AG09319 (cell line): Measurements from ENCODE around the gene DCUN1D3.

ENCODE experiments used
- DNase-seq: peaks from one replicate; pipeline ENCODE4 v3.0.0-alpha.2; 2010; ENCODE audit warnings: low read depth; ENCODE audit errors: extremely low read depth
- TF ChIP-seq, protein P1 (sequence below): IDR thresholded peaks from 2 replicates; pipeline ENCODE4 v1.5.1; 2011; ENCODE audit warnings: low read depth, mild to moderate bottlenecking, inconsistent platforms, low read length, moderate library complexity

Gene DCUN1D3

GRCh38 chr16:20918486-20919239, 18.5 kb upstream of the DCUN1D3 start:
- TF ChIP-seq, protein P1, sequence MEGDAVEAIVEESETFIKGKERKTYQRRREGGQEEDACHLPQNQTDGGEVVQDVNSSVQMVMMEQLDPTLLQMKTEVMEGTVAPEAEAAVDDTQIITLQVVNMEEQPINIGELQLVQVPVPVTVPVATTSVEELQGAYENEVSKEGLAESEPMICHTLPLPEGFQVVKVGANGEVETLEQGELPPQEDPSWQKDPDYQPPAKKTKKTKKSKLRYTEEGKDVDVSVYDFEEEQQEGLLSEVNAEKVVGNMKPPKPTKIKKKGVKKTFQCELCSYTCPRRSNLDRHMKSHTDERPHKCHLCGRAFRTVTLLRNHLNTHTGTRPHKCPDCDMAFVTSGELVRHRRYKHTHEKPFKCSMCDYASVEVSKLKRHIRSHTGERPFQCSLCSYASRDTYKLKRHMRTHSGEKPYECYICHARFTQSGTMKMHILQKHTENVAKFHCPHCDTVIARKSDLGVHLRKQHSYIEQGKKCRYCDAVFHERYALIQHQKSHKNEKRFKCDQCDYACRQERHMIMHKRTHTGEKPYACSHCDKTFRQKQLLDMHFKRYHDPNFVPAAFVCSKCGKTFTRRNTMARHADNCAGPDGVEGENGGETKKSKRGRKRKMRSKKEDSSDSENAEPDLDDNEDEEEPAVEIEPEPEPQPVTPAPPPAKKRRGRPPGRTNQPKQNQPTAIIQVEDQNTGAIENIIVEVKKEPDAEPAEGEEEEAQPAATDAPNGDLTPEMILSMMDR = no peak
- no peak for DNase-seq

DNA sequence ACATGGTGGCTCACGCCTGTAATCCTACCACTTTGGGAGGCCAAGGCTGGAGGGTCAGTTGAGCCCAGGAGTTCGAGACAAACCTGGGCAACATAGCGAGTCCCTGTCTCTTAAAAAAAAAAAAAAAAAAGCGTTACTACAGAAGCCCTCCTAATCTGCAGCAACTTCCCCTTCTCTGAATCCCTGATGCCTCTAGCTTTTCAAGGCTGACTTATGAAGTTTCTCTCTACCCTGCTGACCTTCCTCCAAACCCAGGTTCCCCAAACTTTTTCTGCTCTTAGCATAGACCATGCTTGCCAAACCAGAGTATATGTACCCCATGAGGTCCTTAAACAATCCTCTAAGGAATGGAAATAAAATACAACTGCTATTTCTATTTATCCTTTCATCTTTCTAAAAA, 16.8 kb upstream of the DCUN1D3 start:
- no peak for DNase-seq
- TF ChIP-seq, protein P1 = no peak

GRCh38 chr16:20916289-20916688, 16.1 kb upstream of the DCUN1D3 start:
- TF ChIP-seq, protein P1 = no peak
- no peak for DNase-seq

DNA sequence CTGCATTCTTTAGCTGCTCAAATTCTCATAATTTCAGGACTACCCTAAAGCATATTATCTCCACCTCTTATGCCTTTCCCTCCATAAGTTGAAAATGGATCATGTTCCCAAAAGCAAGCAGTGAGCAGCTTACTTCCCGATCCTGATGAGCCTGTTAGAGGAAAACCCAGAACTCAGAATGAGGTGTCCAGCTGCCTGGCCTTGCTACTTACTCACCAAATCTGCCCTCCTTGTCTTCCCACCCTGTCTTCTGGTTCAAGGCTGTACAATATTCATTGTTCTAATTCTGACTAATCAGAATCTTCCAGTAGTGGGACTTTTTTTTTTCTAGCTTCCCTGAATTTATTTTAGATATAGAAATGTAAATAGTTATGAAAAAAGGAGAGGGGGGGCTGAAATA, 11.2 kb upstream of the DCUN1D3 start:
- DNase-seq = no peak
- TF ChIP-seq, protein P1 = no peak

GRCh38 chr16:20910781-20911321, 10.7 kb upstream of the DCUN1D3 start:
- TF ChIP-seq, protein P1 = no peak
- DNase-seq = peak; percentile 66

DNA sequence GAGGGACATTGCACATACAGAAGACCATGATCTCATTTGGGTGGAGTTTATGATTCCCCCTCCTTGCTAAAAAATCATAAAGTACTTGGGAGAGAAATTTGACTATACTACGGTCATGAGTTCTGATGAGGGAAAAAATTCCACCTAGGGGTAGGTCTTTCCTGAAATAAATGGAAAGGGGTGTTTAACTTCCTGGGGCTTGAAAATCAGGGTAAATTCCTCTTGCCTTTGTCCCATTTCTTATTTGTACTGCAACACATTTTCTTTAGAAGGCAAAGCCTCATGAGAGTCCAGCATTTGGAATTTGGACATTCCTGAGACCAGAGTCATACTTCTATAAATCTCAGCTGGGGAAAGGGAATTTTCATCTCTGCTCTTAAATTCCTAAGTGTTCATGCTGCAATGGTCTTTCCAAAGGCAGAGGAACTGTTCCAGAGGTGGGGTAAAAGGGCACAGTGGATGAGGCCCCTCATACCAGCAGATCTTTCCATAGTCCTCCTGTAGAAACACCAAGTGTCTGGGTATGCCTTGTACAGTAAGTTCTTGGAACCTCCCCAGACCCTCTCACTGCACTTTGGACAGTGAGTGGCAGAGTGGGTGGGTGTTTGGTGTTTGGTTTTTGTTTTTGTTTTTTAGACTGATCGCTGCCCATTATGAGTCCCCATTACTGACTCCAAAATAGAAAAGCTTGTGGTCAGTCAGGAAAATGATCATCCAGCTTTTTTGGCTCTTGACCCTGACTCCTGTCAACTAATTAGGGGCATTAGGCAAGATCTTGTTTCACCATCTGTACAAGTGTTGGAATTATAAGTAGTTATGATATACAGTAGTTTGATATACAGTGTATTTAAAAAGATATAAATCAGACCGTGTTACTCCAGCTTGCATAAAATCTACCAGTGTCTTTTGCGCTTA, 6.4 kb upstream of the DCUN1D3 start:
- TF ChIP-seq, protein P1 = no peak
- no peak for DNase-seq

DNA sequence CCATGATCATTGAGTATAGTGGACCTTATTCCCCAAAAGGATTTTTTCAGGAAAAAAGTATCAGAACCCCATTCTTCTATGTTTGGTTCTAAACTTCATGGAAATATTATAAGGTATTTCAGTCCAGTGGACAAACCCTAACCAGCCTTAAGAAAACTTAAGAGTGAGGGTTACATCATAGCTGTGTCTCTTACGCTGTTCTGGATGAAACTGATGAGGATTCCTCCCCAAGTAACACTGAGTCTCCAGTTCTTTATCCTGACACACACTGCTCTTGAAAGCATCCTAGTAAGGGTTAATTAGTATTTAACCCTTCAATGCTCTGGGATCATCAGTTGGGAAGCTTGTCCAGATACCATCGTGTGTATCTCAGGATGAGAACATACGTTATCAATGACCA, 5.4 kb upstream of the DCUN1D3 start:
- no peak for DNase-seq
- TF ChIP-seq, protein P1 = no peak
